IMR-90 (cell line): ENCODE data around the gene SUGP2. TPM values are rescaled to one million over a fixed set of nuclear protein-coding genes. Genes with fewer than 3 reads are reported as not detected.

Source experiments
- ATAC-seq: fragments of 200-7000 bp; cut with Tn5 transposase; 2 replicates; pipeline ENCODE4 v1.9.1; 2020; ENCODE audit warnings: low read depth, mild to moderate bottlenecking, moderate library complexity
- BruUV-seq: library from RNA; stranded (reverse); fragments of 400-500 nt; replicated peaks from 2 replicates; lab custom pipeline; 2021; lab: Mats Ljungman, UMichigan
- CTCF ChIA-PET: fragments of 300-600 bp; formaldehyde crosslinking; extraction: SDS; loops from one replicate; lab custom pipeline; 2021; ENCODE audit warnings: antibody characterized with exemption; lab: Yijun Ruan, JAX
- POLR2A ChIA-PET: fragments of 300-600 bp; sonication (Branson Sonifier 250); formaldehyde crosslinking; loops from one replicate; lab custom pipeline; 2022; ENCODE audit warnings: antibody characterized with exemption; ENCODE audit not compliant: unreplicated experiment; lab: Charles Lee
- DNase-seq: peaks from one replicate; pipeline ENCODE4 v3.0.0; 2013
- H2AFZ ChIP-seq: replicated peaks from 2 replicates; pipeline ENCODE3; 2013; ENCODE audit warnings: low read length, mild to moderate bottlenecking; ENCODE audit not compliant: poor library complexity
- H2AK5ac ChIP-seq: 2 replicates; pipeline ENCODE4 v1.6.1; 2013; ENCODE audit warnings: low read depth, low read length, inconsistent platforms
- H2AK9ac ChIP-seq: replicated peaks from 2 replicates; pipeline ENCODE3; 2013; ENCODE audit warnings: mild to moderate bottlenecking, low read depth, low read length, moderate library complexity; ENCODE audit not compliant: poor library complexity
- H2BK120ac ChIP-seq: 2 replicates; pipeline ENCODE4 v1.6.1; 2013; ENCODE audit warnings: low read depth, low read length, inconsistent platforms
- H2BK15ac ChIP-seq: 3 replicates; pipeline ENCODE4 v1.6.1; 2013; ENCODE audit warnings: low read depth, low read length, inconsistent platforms
- H2BK20ac ChIP-seq: 2 replicates; pipeline ENCODE4 v1.6.1; 2013; ENCODE audit warnings: low read depth, mild to moderate bottlenecking, inconsistent platforms, low read length, moderate library complexity
- H2BK5ac ChIP-seq: 2 replicates; pipeline ENCODE4 v1.6.1; 2013; ENCODE audit warnings: mild to moderate bottlenecking, low read depth, low read length, inconsistent platforms; ENCODE audit not compliant: poor library complexity, severe bottlenecking
- H3K14ac ChIP-seq: replicated peaks from 2 replicates; pipeline ENCODE4 v1.6.1; 2013; ENCODE audit warnings: low read depth, low read length, inconsistent platforms
- H3K18ac ChIP-seq: 2 replicates; pipeline ENCODE4 v1.6.1; 2013; ENCODE audit warnings: low read depth, low read length, control low read depth
- H3K23ac ChIP-seq: 2 replicates; pipeline ENCODE4 v1.6.1; 2013; ENCODE audit warnings: low read depth, low read length, inconsistent platforms
- H3K27ac ChIP-seq: 2 replicates; pipeline ENCODE4 v1.5.1; 2013; ENCODE audit warnings: mild to moderate bottlenecking, control low read depth, low read length; ENCODE audit not compliant: insufficient read depth
- H3K27me3 ChIP-seq: 2 replicates; pipeline ENCODE4 v1.6.1; 2013; ENCODE audit warnings: low read length; ENCODE audit not compliant: control insufficient read depth, insufficient read depth
- H3K36me3 ChIP-seq: 2 replicates; pipeline ENCODE4 v1.6.1; 2013; ENCODE audit warnings: low read length, mixed read lengths; ENCODE audit not compliant: control insufficient read depth, insufficient read depth
- H3K4ac ChIP-seq: 2 replicates; pipeline ENCODE4 v1.6.1; 2013; ENCODE audit warnings: low read depth, low read length, inconsistent platforms
- H3K4me1 ChIP-seq: 2 replicates; pipeline ENCODE4 v1.6.1; 2013; ENCODE audit warnings: low read length, mixed read lengths; ENCODE audit not compliant: control insufficient read depth, insufficient read depth
- H3K4me2 ChIP-seq: 2 replicates; pipeline ENCODE4 v1.6.1; 2013; ENCODE audit warnings: low read depth, mild to moderate bottlenecking, control low read depth, low read length, moderate library complexity
- H3K4me3 ChIP-seq: 2 replicates; pipeline ENCODE4 v1.5.1; 2013; ENCODE audit warnings: low read depth, mild to moderate bottlenecking, control low read depth, low read length, moderate library complexity; ENCODE audit not compliant: insufficient read depth
- H3K56ac ChIP-seq: 2 replicates; pipeline ENCODE4 v1.6.1; 2013; ENCODE audit warnings: low read length, inconsistent platforms; ENCODE audit not compliant: insufficient read depth; ENCODE audit errors: extremely low read depth
- H3K79me1 ChIP-seq, 2 experiments: 2 replicates each; pipeline ENCODE4 v1.6.1; 2013; ENCODE audit warnings: low read length in 2 of 2, inconsistent platforms in 1 of 2, low read depth in 1 of 2
- H3K9ac ChIP-seq: 2 replicates; pipeline ENCODE4 v1.6.1; 2013; ENCODE audit warnings: low read depth, low read length, control low read depth
- H3K9me1 ChIP-seq: 2 replicates; pipeline ENCODE4 v1.6.1; 2013; ENCODE audit warnings: low read length, inconsistent platforms; ENCODE audit not compliant: insufficient read depth
- H3K9me3 ChIP-seq: 2 replicates; pipeline ENCODE4 v1.6.1; 2013; ENCODE audit warnings: low read length; ENCODE audit not compliant: control insufficient read depth, insufficient read depth
- H4K20me1 ChIP-seq: 2 replicates; pipeline ENCODE4 v1.6.1; 2013; ENCODE audit warnings: low read length, inconsistent platforms; ENCODE audit not compliant: insufficient read depth
- H4K5ac ChIP-seq: 2 replicates; pipeline ENCODE4 v1.6.1; 2013; ENCODE audit warnings: mild to moderate bottlenecking, low read depth, low read length, control low read depth
- H4K8ac ChIP-seq, 2 experiments: 2 replicates each; pipeline ENCODE4 v1.6.1; 2013; ENCODE audit warnings: low read depth in 2 of 2, low read length in 2 of 2, control low read depth in 1 of 2, inconsistent platforms in 1 of 2
- H4K91ac ChIP-seq: 2 replicates; pipeline ENCODE4 v1.6.1; 2013; ENCODE audit warnings: low read depth, low read length, inconsistent platforms; ENCODE audit not compliant: insufficient read depth
- BHLHE40 ChIP-seq: fragments of 150-350 bp; IDR thresholded peaks from 2 replicates; pipeline ENCODE4 v1.6.1; 2016; ENCODE audit warnings: mild to moderate bottlenecking, low read depth, low read length
- CEBPB ChIP-seq: IDR thresholded peaks from 2 replicates; pipeline ENCODE4 v1.6.1; 2012; ENCODE audit warnings: low read depth, low read length, improper control_type of control experiment
- CHD1 ChIP-seq: IDR thresholded peaks from 2 replicates; pipeline ENCODE4 v1.6.1; 2012; ENCODE audit warnings: low read depth, low read length, improper control_type of control experiment
- CTCF ChIP-seq: conservative IDR thresholded peaks from 2 replicates; pipeline ENCODE4 v1.5.1; 2012; ENCODE audit warnings: mild to moderate bottlenecking, low read depth, low read length, improper control_type of control experiment
- ELK1 ChIP-seq: fragments of 150-350 bp; IDR thresholded peaks from 2 replicates; pipeline ENCODE4 v1.6.1; 2016; ENCODE audit warnings: low read depth, mild to moderate bottlenecking, low read length, moderate library complexity, borderline replicate concordance
- FOS ChIP-seq: fragments of 150-350 bp; IDR thresholded peaks from 2 replicates; pipeline ENCODE4 v1.6.1; 2016; ENCODE audit warnings: low read depth, low read length
- MAFK ChIP-seq: IDR thresholded peaks from 2 replicates; pipeline ENCODE4 v1.6.1; 2012; ENCODE audit warnings: low read depth, low read length, improper control_type of control experiment
- MAZ ChIP-seq: IDR thresholded peaks from 2 replicates; pipeline ENCODE4 v1.6.1; 2012; ENCODE audit warnings: low read depth, mild to moderate bottlenecking, low read length, improper control_type of control experiment, moderate library complexity, borderline replicate concordance
- MXI1 ChIP-seq: IDR thresholded peaks from 2 replicates; pipeline ENCODE4 v1.6.1; 2012; ENCODE audit warnings: low read depth, mild to moderate bottlenecking, low read length, moderate library complexity, borderline replicate concordance
- NFE2L2 ChIP-seq: fragments of 150-350 bp; IDR thresholded peaks from 2 replicates; pipeline ENCODE4 v1.6.1; 2016; ENCODE audit warnings: low read depth, mild to moderate bottlenecking, low read length
- RAD21 ChIP-seq: IDR thresholded peaks from 2 replicates; pipeline ENCODE4 v1.6.1; 2012; ENCODE audit warnings: low read length, improper control_type of control experiment
- RCOR1 ChIP-seq: IDR thresholded peaks from 2 replicates; pipeline ENCODE4 v1.6.1; 2012; ENCODE audit warnings: mild to moderate bottlenecking, low read length, improper control_type of control experiment; ENCODE audit not compliant: insufficient replicate concordance
- RFX5 ChIP-seq: IDR thresholded peaks from 2 replicates; pipeline ENCODE4 v1.8.0; 2012; ENCODE audit warnings: low read depth, mild to moderate bottlenecking, low read length, moderate library complexity
- SMC3 ChIP-seq: fragments of 150-350 bp; IDR thresholded peaks from 2 replicates; pipeline ENCODE4 v1.6.1; 2016; ENCODE audit warnings: low read depth, mild to moderate bottlenecking, antibody characterized with exemption, low read length, moderate library complexity
- USF2 ChIP-seq: fragments of 150-350 bp; IDR thresholded peaks from 2 replicates; pipeline ENCODE4 v1.6.1; 2017; ENCODE audit warnings: mild to moderate bottlenecking, antibody characterized with exemption, low read length, low read depth
- dilution Hi-C: fragments of 300-500 bp; cut with HindIII; formaldehyde crosslinking; loops from one replicate; pipeline ENCODE4 v1.14.3; 2018; ENCODE audit warnings: low sequenced_read_pairs; ENCODE audit not compliant: unreplicated experiment
- in situ Hi-C: fragments of 300-500 bp; cut with MboI; formaldehyde crosslinking; loops from 3 replicates; pipeline ENCODE4 v1.14.3; 2019; ENCODE audit warnings: low sequenced_read_pairs, inconsistent platforms, mixed read lengths
- intact Hi-C: fragments of 100-400 bp; cut with micrococcal nuclease; formaldehyde crosslinking; loops from 2 replicates; pipeline ENCODE4 v1.10.0; 2022
- polyA plus RNA-seq, 3 experiments: library from polyadenylated mRNA; depleted of rRNA; stranded (reverse); fragments of >200 nt; gene quantifications; 2 replicates each; pipeline ENCODE4 v1.2.3, GENCODE V29; 2012; ENCODE audit warnings: low replicate concordance in 1 of 3
- total RNA-seq: library from RNA; depleted of rRNA; stranded (reverse); fragments of >200 nt; gene quantifications from 2 replicates; pipeline ENCODE4 v1.2.3, GENCODE V29; 2012

SUGP2 gene
- total and polyA plus RNA-seq, 2 of the 4 experiments (the other 2 are of a cell fraction), result 25.8 to 69.2 TPM

- no peak overlapping the region for H4K8ac ChIP-seq
- no peak overlapping the region for H3K9ac ChIP-seq
- DNase-seq (no peak), ATAC-seq (no peak)
- no peak overlapping the region for H3K4me3 ChIP-seq
- no peak overlapping the region for H4K5ac ChIP-seq
- no peaks in the 10 kb centered on the region for H3K27me3 ChIP-seq
- no peaks in the 10 kb centered on the region for H3K9me3 ChIP-seq
- H2AFZ ChIP-seq, result no peak overlapping the region
- H3K4me2 ChIP-seq, result no peak overlapping the region
- intact Hi-C loops (no loop called here), in situ Hi-C loops (no loop called here), dilution Hi-C loops (no loop called here)
- peaks cover 6% of the 10 kb centered on the region; the same call in 1 of the 2 replicates for H3K36me3 ChIP-seq
- H2BK20ac ChIP-seq, result no peak overlapping the region
- no peak overlapping the region for H3K14ac ChIP-seq
- H4K20me1 ChIP-seq, result no peaks in the 10 kb centered on the region
- peaks cover 2 to 9% of the 10 kb centered on the region in 2 experiments; a peak in 3 of 4 replicates for H3K79me1 ChIP-seq
- H3K18ac ChIP-seq, result no peak overlapping the region
- no peak overlapping the region for H2BK120ac ChIP-seq
- no peaks in the 10 kb centered on the region for H3K9me1 ChIP-seq
- BruUV-seq, result no TSS peak
- H3K4ac ChIP-seq, result no peak overlapping the region
- H3K23ac ChIP-seq, result no peak overlapping the region
- no peak overlapping the region for H3K27ac ChIP-seq
- H2BK5ac ChIP-seq, result no peak overlapping the region
- TF ChIP-seq NFE2L2 (no peak), RAD21 (no peak), BHLHE40 (no peak), MXI1 (no peak), MAFK (no peak), RCOR1 (no peak), ELK1 (no peak), MAZ (no peak), CEBPB (no peak), FOS (no peak), SMC3 (no peak), USF2 (no peak), RFX5 (no peak), CTCF (no peak), CHD1 (no peak)
- H2AK9ac ChIP-seq, result peak overlapping the region; percentile 78
- H2BK15ac ChIP-seq, result no peak overlapping the region
- no peak overlapping the region for H2AK5ac ChIP-seq
- CTCF ChIA-PET, result no interaction called here
- H3K56ac ChIP-seq, result no peak overlapping the region
- POLR2A ChIA-PET, result no interaction called here
- peaks cover 3% of the 10 kb centered on the region for H3K4me1 ChIP-seq
- no peak overlapping the region for H4K91ac ChIP-seq
Observed at GRCh38 chr19:18946335-18946734, 87.0 kb downstream of the SUGP2 start.
